HepG2 (cell line): ENCODE data around the gene RIPK3. TPM values are rescaled to one million over a fixed set of nuclear protein-coding genes. Genes with fewer than 3 reads are reported as not detected.

Experiments
- ELF3 ChIP-seq: IDR thresholded peaks from 2 replicates; pipeline ENCODE4 v1.6.1; 2016; ENCODE audit warnings: missing genetic modification reagents, missing compliant biosample characterization
- GABPA ChIP-seq, 2 experiments: IDR thresholded peaks; 2 replicates each; pipeline ENCODE4 v1.6.1; 2011 to 2016; ENCODE audit warnings: low read depth in 2 of 2, low read length in 1 of 2, missing biosample characterization in 1 of 2, missing genetic modification characterization in 1 of 2
- GABPB1 ChIP-seq: IDR thresholded peaks from 2 replicates; pipeline ENCODE4 v1.6.1; 2016; ENCODE audit warnings: mild to moderate bottlenecking, missing genetic modification reagents, moderate library complexity, missing compliant biosample characterization
- GTF3A ChIP-seq: sonication (generic); formaldehyde crosslinking; conservative IDR thresholded peaks from 2 replicates; pipeline ENCODE4 v1.4.0; 2020; ENCODE audit warnings: mild to moderate bottlenecking, missing genetic modification reagents
- HOXA5 ChIP-seq: sonication (generic); formaldehyde crosslinking; IDR thresholded peaks from 2 replicates; pipeline ENCODE4 v1.4.0; 2020; ENCODE audit warnings: missing genetic modification reagents
- MEF2D ChIP-seq: sonication (generic); formaldehyde crosslinking; IDR thresholded peaks from 2 replicates; pipeline ENCODE4 v1.5.1; 2020; ENCODE audit warnings: mild to moderate bottlenecking, missing genetic modification reagents
- NR2F2 ChIP-seq: IDR thresholded peaks from 2 replicates; pipeline ENCODE4 v1.6.1; 2012; ENCODE audit warnings: low read depth, inconsistent platforms, borderline replicate concordance
- ONECUT2 ChIP-seq: sonication (generic); formaldehyde crosslinking; IDR thresholded peaks from 2 replicates; pipeline ENCODE4 v1.4.0; 2020; ENCODE audit warnings: missing genetic modification reagents
- POLR2AphosphoS2 ChIP-seq: IDR thresholded peaks from 2 replicates; pipeline ENCODE4 v1.6.1; 2011; ENCODE audit warnings: low read depth, low read length, improper control_type of control experiment
- RAD51 ChIP-seq: fragments of 450-650 bp; IDR thresholded peaks from 2 replicates; pipeline ENCODE4 v1.6.1; 2016; ENCODE audit warnings: borderline replicate concordance
- RORA ChIP-seq: sonication (generic); formaldehyde crosslinking; IDR thresholded peaks from 2 replicates; pipeline ENCODE4 v1.5.0; 2020; ENCODE audit warnings: mild to moderate bottlenecking, missing genetic modification reagents, moderate library complexity
- SIX1 ChIP-seq: sonication (generic); formaldehyde crosslinking; IDR thresholded peaks from 2 replicates; pipeline ENCODE4 v1.4.0; 2020; ENCODE audit warnings: missing genetic modification reagents, borderline replicate concordance
- SMYD3 ChIP-seq: sonication (generic); formaldehyde crosslinking; IDR thresholded peaks from 2 replicates; pipeline ENCODE4 v1.8.1; 2023; ENCODE audit warnings: mild to moderate bottlenecking, missing genetic modification reagents
- SP1 ChIP-seq, 2 experiments: fragments of 450-650 bp in 1 of 2; sonication (generic) in 1 of 2; formaldehyde crosslinking in 1 of 2; IDR thresholded peaks; 2 replicates each; pipeline versions ENCODE4 v1.4.0 to v1.6.1; 2016 to 2020; ENCODE audit warnings: missing genetic modification reagents in 1 of 2
- SRSF1 ChIP-seq: fragments of 200-400 bp; formaldehyde crosslinking; optimal IDR thresholded peaks from 2 replicates; pipeline ENCODE3; 2017; ENCODE audit warnings: mild to moderate bottlenecking, low read depth, low read length, moderate library complexity
- TSC22D2 ChIP-seq: sonication (generic); formaldehyde crosslinking; IDR thresholded peaks from 2 replicates; pipeline ENCODE4 v1.5.1; 2020; ENCODE audit warnings: missing genetic modification reagents, mild to moderate bottlenecking, borderline replicate concordance
- ZBTB4 ChIP-seq: sonication (generic); formaldehyde crosslinking; IDR thresholded peaks from 2 replicates; pipeline ENCODE4 v1.4.0; 2020; ENCODE audit warnings: missing genetic modification reagents, mild to moderate bottlenecking, borderline replicate concordance
- ZFP41 ChIP-seq: sonication (generic); formaldehyde crosslinking; IDR thresholded peaks from 2 replicates; pipeline ENCODE4 v1.4.0; 2020; ENCODE audit warnings: mild to moderate bottlenecking, missing genetic modification reagents, borderline replicate concordance
- ZKSCAN8 ChIP-seq: IDR thresholded peaks from 2 replicates; pipeline ENCODE4 v1.6.1; 2016; ENCODE audit warnings: borderline replicate concordance, missing genetic modification reagents, missing compliant biosample characterization
- ZNF530 ChIP-seq: sonication (generic); formaldehyde crosslinking; IDR thresholded peaks from 2 replicates; pipeline ENCODE4 v1.5.0; 2020; ENCODE audit warnings: low read depth, mild to moderate bottlenecking, missing genetic modification reagents
- ZNF569 ChIP-seq: sonication (generic); formaldehyde crosslinking; IDR thresholded peaks from 2 replicates; pipeline ENCODE4 v1.5.0; 2020; ENCODE audit warnings: mild to moderate bottlenecking, missing genetic modification reagents, moderate library complexity, borderline replicate concordance
- ZNF574 ChIP-seq: sonication (generic); formaldehyde crosslinking; IDR thresholded peaks from 2 replicates; pipeline ENCODE4 v1.4.0; 2020; ENCODE audit warnings: missing genetic modification reagents
- ZNF619 ChIP-seq: sonication (generic); formaldehyde crosslinking; IDR thresholded peaks from 2 replicates; pipeline ENCODE4 v1.4.0; 2020; ENCODE audit warnings: mild to moderate bottlenecking, missing genetic modification reagents
- ZNF879 ChIP-seq: sonication (generic); formaldehyde crosslinking; IDR thresholded peaks from 2 replicates; pipeline ENCODE4 v1.8.1; 2023; ENCODE audit warnings: missing genetic modification reagents
- polyA plus RNA-seq, 8 experiments: library from polyadenylated mRNA; depleted of rRNA in 3 of 8; stranded (reverse) in 7 of 8; unstranded in 1 of 8; fragments of >200 nt; fragmentation: Illumina TruSeq in 4 of 8; extraction: Trizol in 4 of 8; gene quantifications; 2 replicates each; pipeline versions ENCODE4 v1.2.1 to v1.2.3, GENCODE V29; 2011 to 2016; ENCODE audit warnings: low read depth in 4 of 8, missing spikeins in 1 of 8, mixed read lengths in 1 of 8; ENCODE audit not compliant: insufficient read depth in 1 of 8
- total RNA-seq, 5 experiments: library from RNA; depleted of rRNA; stranded (reverse); fragments of >200 nt; fragmentation: Illumina TruSeq; extraction: Trizol; gene quantifications; 2 replicates each; pipeline ENCODE4 v1.2.3, GENCODE V29; 2016; ENCODE audit warnings: low read depth in 1 of 5

The RIPK3 gene
- total and polyA plus RNA-seq, 2 of the 13 experiments (the other 11 are each of a cell fraction or from before 2014, with no cell fraction given): not detected

GRCh38 chr14:24299255-24300191 is 40.3 kb downstream of the RIPK3 start, which contains the start of the genes DHRS1 and NOP9 (continued):
- TF ChIP-seq POLR2AphosphoS2 (no peak), MEF2D (CRISPR knock-in tag) (peak; percentile 98), RAD51 (no peak), ZNF879 (CRISPR knock-in tag) (no peak; the same call in 1 of the 2 replicates), ZNF530 (CRISPR knock-in tag) (no peak), ZNF569 (CRISPR knock-in tag) (no peak), ELF3 (peak; percentile 78), GTF3A (CRISPR knock-in tag) (peak; percentile 95; the same call in 1 of the 2 replicates), ZNF574 (CRISPR knock-in tag) (peak; percentile 97), ZFP41 (CRISPR knock-in tag) (peak; percentile 76; the same call in 1 of the 2 replicates), HOXA5 (peak; percentile 98), TSC22D2 (CRISPR knock-in tag) (peak; percentile 96), SIX1 (0 out of 2 replicates have a peak, but pooled peaks have one; percentile 47), GABPA (IDR thresholded peaks at IDR 0.05; ENCODE audit: low read depth, low read length) (no peak), GABPA (CRISPR knock-in tag; IDR thresholded peaks at IDR 0.05; ENCODE audit: low read depth) (no peak), GABPB1 (peak; percentile 93), SRSF1 (peak; percentile 41), NR2F2 (no peak), SP1 (IDR thresholded peaks at IDR 0.05) (no peak), SP1 (CRISPR knock-in tag; IDR thresholded peaks at IDR 0.05) (peak; percentile 100), ONECUT2 (CRISPR knock-in tag) (peak; percentile 65), ZKSCAN8 (no peak; the same call in 1 of the 2 replicates), ZNF619 (CRISPR knock-in tag) (peak; percentile 96), ZBTB4 (peak; percentile 84; the same call in 1 of the 2 replicates), RORA (no peak), SMYD3 (CRISPR knock-in tag) (peak; percentile 66; the same call in 1 of the 2 replicates)
